Measurements from ENCODE around the gene BCR. TPM values are rescaled to one million over a fixed set of nuclear protein-coding genes. Genes with fewer than 3 reads are reported as not detected.

Gene BCR
- total RNA-seq, 1 experiment from 2014 or later: 129 TPM

GRCh38 chr22:23284504-23285033, 104.3 kb downstream of the BCR start:
- ATAC-seq (no peak), DNase-seq (ENCODE audit: low spot score) (no peak)
- Mint-ChIP-seq H3K4me3 (no peak overlapping the region), H3K4me1 (no peaks in the 10 kb centered on the region; the same call in 1 of the 2 replicates), H3K27me3 (ENCODE audit: low read depth) (no peaks in the 10 kb centered on the region), H3K36me3 (peaks cover 35% of the 10 kb centered on the region), H3K27ac (no peak overlapping the region), H3K9me3 (no peaks in the 10 kb centered on the region)
- no peak for TF ChIP-seq FOXK1 (CRISPR knock-in tag; IDR thresholded peaks at IDR 0.05)
- no peak for TF ChIP-seq MLX (CRISPR knock-in tag; IDR thresholded peaks at IDR 0.05)
- no peak for TF ChIP-seq OVOL2 (CRISPR knock-in tag; IDR thresholded peaks at IDR 0.05; ENCODE audit: borderline replicate concordance)
- no peak for TF ChIP-seq ZNF416 (CRISPR knock-in tag; IDR thresholded peaks at IDR 0.05)
- no peak for TF ChIP-seq NR3C1 (CRISPR knock-in tag; conservative IDR thresholded peaks at IDR 0.05; ENCODE audit: low read depth)
- CTCF ChIA-PET: interaction anchor here (1.5 kb wide), 1 partner anchor 325 kb away, joined by 3 read pairs; no protein-coding TSS in a partner anchor
- POLR2A ChIA-PET: no interaction called here

- Mint-ChIP-seq H3K4me1 (no peaks in the 10 kb centered on the region; the same call in 1 of the 2 replicates), H3K27ac (no peak overlapping the region), H3K27me3 (ENCODE audit: low read depth) (no peaks in the 10 kb centered on the region), H3K4me3 (no peak overlapping the region), H3K36me3 (peaks cover 39% of the 10 kb centered on the region), H3K9me3 (no peaks in the 10 kb centered on the region)
- POLR2A ChIA-PET: no interaction called here
- TF ChIP-seq GABPB1 (CRISPR knock-in tag; IDR thresholded peaks at IDR 0.05) (no peak), ZNF396 (CRISPR knock-in tag; IDR thresholded peaks at IDR 0.05; ENCODE audit: borderline replicate concordance) (no peak), EMX1 (CRISPR knock-in tag; IDR thresholded peaks at IDR 0.05) (no peak), STAT6 (CRISPR knock-in tag; conservative IDR thresholded peaks at IDR 0.05; ENCODE audit: low read depth) (no peak), NFATC4 (CRISPR knock-in tag; IDR thresholded peaks at IDR 0.05) (no peak), FOXP4 (CRISPR knock-in tag; IDR thresholded peaks at IDR 0.05) (no peak), ARID4B (CRISPR knock-in tag; IDR thresholded peaks at IDR 0.05; ENCODE audit: borderline replicate concordance) (no peak), NR1H2 (CRISPR knock-in tag; IDR thresholded peaks at IDR 0.05) (no peak), MYBL2 (CRISPR knock-in tag; IDR thresholded peaks at IDR 0.05) (no peak), ZNF121 (CRISPR knock-in tag; IDR thresholded peaks at IDR 0.05) (no peak), SMAD4 (CRISPR knock-in tag; IDR thresholded peaks at IDR 0.05) (no peak), CBFB (CRISPR knock-in tag; IDR thresholded peaks at IDR 0.05; ENCODE audit: low read depth) (no peak), TCF7 (CRISPR knock-in tag; IDR thresholded peaks at IDR 0.05; ENCODE audit: low read depth) (no peak), NFE2L1 (CRISPR knock-in tag; IDR thresholded peaks at IDR 0.05) (no peak), KAT7 (CRISPR knock-in tag; IDR thresholded peaks at IDR 0.05; ENCODE audit: borderline replicate concordance) (no peak)
- DNase-seq (ENCODE audit: low spot score): no peak
- ATAC-seq: no peak
- CTCF ChIA-PET: interaction anchor here (1.5 kb wide), 1 partner anchor 326 kb away, joined by 3 read pairs; no protein-coding TSS in a partner anchor
Measured at GRCh38 chr22:23285236-23285635, 104.9 kb downstream of the BCR start.

Measured in WTC11 (cell line).